Colonic mucosa (tissue), 4 donors: ENCODE results near the gene ACOT7. TPM values are rescaled to one million over a fixed set of nuclear protein-coding genes. Genes with fewer than 3 reads are reported as not detected.

Experiments
- DNase-seq: peaks from one replicate; pipeline ENCODE4 v3.0.0-alpha.2; 2020
- H3K27ac ChIP-seq: fragments of 200-600 bp; one replicate; pipeline ENCODE4 v1.8.0; 2021
- H3K27me3 ChIP-seq: fragments of 200-600 bp; one replicate; pipeline ENCODE4 v1.8.0; 2021
- H3K36me3 ChIP-seq: fragments of 200-600 bp; one replicate; pipeline ENCODE4 v1.8.0; 2021
- H3K4me1 ChIP-seq: fragments of 200-600 bp; one replicate; pipeline ENCODE4 v1.8.0; 2021; ENCODE audit warnings: mild to moderate bottlenecking
- H3K4me3 ChIP-seq: fragments of 200-600 bp; one replicate; pipeline ENCODE4 v1.8.0; 2021
- H3K9ac ChIP-seq, 2 donors: one replicate each; pipeline ENCODE4 v1.7.0; 2013; ENCODE audit warnings: control low read depth in 2 of 2, low read depth in 2 of 2, low read length in 2 of 2
- H3K9me3 ChIP-seq: fragments of 200-600 bp; one replicate; pipeline ENCODE4 v1.8.0; 2021
- intact Hi-C: fragments of 100-400 bp; cut with DNase I; formaldehyde crosslinking; loops from one replicate; pipeline ENCODE4 v1.14.1; 2022
- total RNA-seq, 2 donors: library from RNA; stranded (reverse); fragmentation: NEBNext Ultra II Directional in 1 of 2; extraction: Animal tissue kit (Norgen Biotek cat#: 25700) in 1 of 2; gene quantifications; one replicate each; pipeline ENCODE4 v1.2.1, GENCODE V29; 2021
- TF ChIP-seq, protein P1 (sequence below): fragments of 200-600 bp; IDR thresholded peaks from one replicate; pipeline ENCODE4 v1.8.0; 2022; ENCODE audit warnings: antibody characterized with exemption, mild to moderate bottlenecking
- donor health status: healthy.
- donor health status: DM: no; HTN: no; CAD: no.
- donor health status: DM: no; HTN: no; CAD: no.

ACOT7 gene
- total RNA-seq, 2 donors from 2014 or later, result 48.7 to 125 TPM

DNA sequence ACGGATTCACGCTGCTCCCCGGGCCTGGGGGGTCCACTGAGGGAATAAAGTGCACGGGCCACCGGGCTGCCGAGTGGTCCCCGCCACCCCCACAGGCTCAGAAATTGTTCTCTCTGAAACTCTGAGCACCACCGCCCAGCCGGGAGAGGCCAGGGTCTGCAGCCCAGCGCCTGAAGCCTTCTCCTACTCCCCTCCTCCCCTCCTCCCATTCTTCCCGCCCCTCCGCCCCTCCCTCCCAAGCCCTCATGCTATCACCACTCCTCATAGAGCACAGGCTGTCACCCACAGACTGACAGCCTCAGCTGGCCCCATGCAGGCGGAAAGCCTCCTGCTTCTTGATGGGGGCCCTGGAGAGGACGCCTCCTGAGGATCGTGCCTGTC lies 132.0 kb downstream of the ACOT7 start:
- TF ChIP-seq, protein P1, sequence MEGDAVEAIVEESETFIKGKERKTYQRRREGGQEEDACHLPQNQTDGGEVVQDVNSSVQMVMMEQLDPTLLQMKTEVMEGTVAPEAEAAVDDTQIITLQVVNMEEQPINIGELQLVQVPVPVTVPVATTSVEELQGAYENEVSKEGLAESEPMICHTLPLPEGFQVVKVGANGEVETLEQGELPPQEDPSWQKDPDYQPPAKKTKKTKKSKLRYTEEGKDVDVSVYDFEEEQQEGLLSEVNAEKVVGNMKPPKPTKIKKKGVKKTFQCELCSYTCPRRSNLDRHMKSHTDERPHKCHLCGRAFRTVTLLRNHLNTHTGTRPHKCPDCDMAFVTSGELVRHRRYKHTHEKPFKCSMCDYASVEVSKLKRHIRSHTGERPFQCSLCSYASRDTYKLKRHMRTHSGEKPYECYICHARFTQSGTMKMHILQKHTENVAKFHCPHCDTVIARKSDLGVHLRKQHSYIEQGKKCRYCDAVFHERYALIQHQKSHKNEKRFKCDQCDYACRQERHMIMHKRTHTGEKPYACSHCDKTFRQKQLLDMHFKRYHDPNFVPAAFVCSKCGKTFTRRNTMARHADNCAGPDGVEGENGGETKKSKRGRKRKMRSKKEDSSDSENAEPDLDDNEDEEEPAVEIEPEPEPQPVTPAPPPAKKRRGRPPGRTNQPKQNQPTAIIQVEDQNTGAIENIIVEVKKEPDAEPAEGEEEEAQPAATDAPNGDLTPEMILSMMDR, result no peak

DNA sequence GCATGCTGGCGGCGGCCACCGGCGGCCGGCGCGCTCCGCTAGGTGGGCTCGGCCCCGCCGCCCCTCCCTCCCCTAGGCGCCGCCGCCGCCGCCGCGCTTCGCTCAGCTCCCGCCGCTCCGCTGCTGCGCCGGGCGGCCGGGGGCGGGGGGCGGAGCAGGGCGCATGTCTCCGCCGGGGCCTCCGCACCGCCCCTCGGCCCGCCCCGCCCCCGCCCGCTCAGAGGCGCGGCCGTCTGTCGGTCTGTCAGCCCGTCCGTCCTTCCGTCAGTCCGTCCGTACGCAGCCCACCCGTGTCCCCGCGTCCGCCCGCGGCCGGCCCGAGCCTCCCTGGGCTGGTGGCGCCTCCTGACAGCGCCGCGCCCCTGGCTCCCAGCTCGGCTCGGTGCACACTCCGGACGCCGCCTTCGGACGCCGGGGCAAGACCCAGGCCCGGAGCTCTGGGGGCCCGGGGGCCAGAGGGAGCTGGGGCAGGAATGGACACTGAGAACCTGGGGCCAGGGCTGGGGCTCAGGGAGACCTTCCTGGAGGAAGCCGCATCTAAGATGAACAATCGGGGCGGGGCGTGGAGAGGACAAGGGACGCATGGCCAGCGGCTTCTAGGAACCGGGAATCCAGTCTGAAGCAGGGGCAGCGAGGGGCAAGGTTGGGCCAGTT lies 132.5 kb downstream of the ACOT7 start, which contains the start of gene GPR153:
Gene GPR153 (minus strand): TSS at position 138 of the 654 bp plus-strand sequence. CDS start 6,193 bp downstream, outside the sequence.
- Histone ChIP-seq H3K27me3 (no peaks in the 10 kb centered on the region), H3K4me1 (peaks cover 7% of the 10 kb centered on the region), H3K9me3 (no peaks in the 10 kb centered on the region), H3K36me3 (no peaks in the 10 kb centered on the region), H3K9ac (peak within 1 kb of the TSS; percentile 28 to 57), H3K4me3 (peak within 1 kb of the TSS; percentile 54), H3K27ac (peak within 1 kb of the TSS; percentile 27)
- peak; percentile 57 for DNase-seq
- TF ChIP-seq, protein P1, result no peak
- intact Hi-C loops, result no loop called here

More for the DNA sequence above, 132.0 kb downstream of the ACOT7 start:
- peaks cover 7% of the 10 kb centered on the region for H3K4me1 ChIP-seq
- peak overlapping the region in 1 of 2 donors; percentile 28 for H3K9ac ChIP-seq
- H3K27me3 ChIP-seq, result no peaks in the 10 kb centered on the region
- no peak for DNase-seq
- intact Hi-C loops, result no loop called here
- no peaks in the 10 kb centered on the region for H3K9me3 ChIP-seq
- peak overlapping the region; percentile 44 for H3K4me3 ChIP-seq
- no peaks in the 10 kb centered on the region for H3K36me3 ChIP-seq
- H3K27ac ChIP-seq, result peak overlapping the region; percentile 27

DNA sequence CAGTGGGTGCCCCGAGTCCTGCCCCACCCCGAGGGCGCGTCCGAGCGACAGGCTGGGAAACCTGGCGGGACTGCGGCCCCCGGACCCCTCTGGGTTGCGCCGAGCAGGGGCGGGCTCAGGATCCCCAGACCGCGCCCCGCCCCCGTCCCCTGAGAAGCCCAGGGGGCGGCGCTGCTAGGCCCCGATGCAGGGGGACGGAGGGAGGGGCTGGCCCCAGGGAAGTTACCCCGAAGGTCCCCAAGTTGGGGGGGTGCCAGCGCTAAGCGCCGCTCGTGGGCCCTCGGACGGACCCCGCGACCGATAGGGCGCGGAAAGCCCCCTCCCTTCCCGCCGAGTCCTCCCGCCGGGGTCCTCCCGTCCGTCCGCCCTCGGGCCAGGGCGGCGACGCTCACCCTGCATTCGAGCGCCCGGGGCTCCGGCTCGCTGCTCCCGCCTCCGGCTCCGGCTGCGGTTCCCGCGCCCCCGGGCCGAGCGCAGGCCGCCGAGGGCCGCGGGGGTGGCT lies 133.1 kb downstream of the ACOT7 start:
- no peaks in the 10 kb centered on the region for H3K36me3 ChIP-seq
- H3K9me3 ChIP-seq, result no peaks in the 10 kb centered on the region
- peaks cover 7% of the 10 kb centered on the region for H3K4me1 ChIP-seq
- H3K4me3 ChIP-seq, result peak overlapping the region; percentile 54
- TF ChIP-seq, protein P1, result no peak
- intact Hi-C loops, result no loop called here
- H3K27me3 ChIP-seq, result no peaks in the 10 kb centered on the region
- H3K9ac ChIP-seq, result peak overlapping the region; percentile 19 to 56
- DNase-seq, result no peak
- H3K27ac ChIP-seq, result no peak overlapping the region

DNA sequence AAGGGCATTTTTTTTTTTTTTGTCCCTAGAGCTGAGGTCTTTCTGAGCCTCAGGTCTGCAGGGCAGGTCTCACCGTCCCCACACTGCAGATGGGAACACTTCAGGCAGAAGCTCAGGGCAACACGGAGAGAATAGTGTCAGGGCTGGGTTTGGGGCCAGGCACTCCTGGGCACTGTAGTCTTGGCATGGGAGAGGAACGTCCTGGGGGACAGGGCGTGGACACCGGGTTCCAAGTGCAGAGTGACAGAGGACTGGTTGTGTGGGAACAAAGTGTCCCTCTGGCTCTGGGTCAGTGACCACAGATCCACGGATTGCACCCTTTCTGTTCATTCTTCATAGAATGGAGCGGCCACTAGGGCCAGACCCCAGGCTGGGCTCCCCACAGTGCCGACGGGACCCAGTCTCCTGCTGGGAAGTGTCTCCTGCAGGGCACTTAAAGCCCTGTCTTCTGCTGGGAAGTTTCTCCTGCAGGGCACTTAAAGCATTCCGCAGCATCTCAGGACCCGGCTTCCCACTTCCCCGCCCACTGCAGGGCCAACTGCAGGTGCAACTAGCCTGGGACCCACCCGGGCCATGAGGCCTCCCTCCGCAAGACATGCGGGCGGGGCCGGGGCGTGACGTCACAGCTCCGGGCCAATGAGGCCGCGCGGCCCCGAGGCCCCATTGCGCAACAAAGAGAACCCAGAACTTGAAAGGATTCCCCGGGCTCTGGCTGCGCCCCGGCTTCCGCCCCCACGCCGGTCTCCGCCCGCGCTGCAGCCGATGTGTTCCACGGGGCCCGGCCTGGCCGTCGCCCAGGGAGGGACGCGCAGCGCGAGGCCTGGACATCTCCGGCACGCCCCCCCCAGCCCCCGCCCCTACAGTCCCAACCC lies 133.8 kb downstream of the ACOT7 start:
- intact Hi-C loops, result no loop called here
- Histone ChIP-seq H3K9me3 (no peaks in the 10 kb centered on the region), H3K36me3 (no peaks in the 10 kb centered on the region), H3K9ac (peak overlapping the region in 1 of 2 donors; percentile 28), H3K4me3 (peak overlapping the region; percentile 54), H3K27ac (no peak overlapping the region), H3K27me3 (no peaks in the 10 kb centered on the region), H3K4me1 (peaks cover 7% of the 10 kb centered on the region)
- TF ChIP-seq, protein P1, result no peak
- DNase-seq, result peak; percentile 89

DNA sequence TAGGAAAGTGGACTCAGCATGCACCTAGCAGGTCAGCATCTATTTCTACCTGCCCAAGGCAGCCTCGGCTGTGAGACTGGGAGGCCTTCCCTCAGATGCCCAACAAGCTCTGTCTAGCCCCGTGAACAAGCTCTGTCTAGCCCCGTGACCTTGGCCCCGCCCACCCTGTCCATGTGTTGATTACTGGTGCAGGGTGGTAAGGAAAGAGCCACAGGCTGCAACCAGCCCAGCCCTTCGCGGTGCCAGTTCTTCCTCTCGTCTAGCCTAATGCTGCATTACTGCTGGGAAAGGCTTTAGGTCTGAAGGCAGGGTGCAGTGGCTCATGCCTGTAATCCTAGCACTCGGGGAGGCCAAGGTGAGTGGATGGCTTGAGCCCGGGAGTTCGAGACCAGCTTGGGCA lies 134.9 kb downstream of the ACOT7 start:
- peaks cover 7% of the 10 kb centered on the region for H3K4me1 ChIP-seq
- no peak overlapping the region for H3K4me3 ChIP-seq
- no peaks in the 10 kb centered on the region for H3K36me3 ChIP-seq
- no peak overlapping the region for H3K9ac ChIP-seq
- DNase-seq, result peak; percentile 68
- intact Hi-C loops, result no loop called here
- H3K27ac ChIP-seq, result no peak overlapping the region
- TF ChIP-seq, protein P1, result no peak
- H3K27me3 ChIP-seq, result no peaks in the 10 kb centered on the region
- no peaks in the 10 kb centered on the region for H3K9me3 ChIP-seq
